ENCODE results near the gene SPRYD7.

Gene SPRYD7

GRCh38 chr13:49864509-49864908 is 71.6 kb downstream of the SPRYD7 start:
- TF ChIP-seq CTCF (IDR thresholded peaks at IDR 0.05; ENCODE audit: borderline replicate concordance, insufficient read depth, low read depth, low read length) = no peak
- H3K4me3 ChIP-seq (ENCODE audit: low read depth, low read length) = no peak overlapping the region
